Measurements from ENCODE around the gene CCDC59.
"Not testable (repeated sequence)": the region's sequence is repeated elsewhere in the genome, so short reads cannot be mapped to it uniquely, and the experiment has no call there.

CCDC59 gene

GRCh38 chr12:82358200-82359114, at the start of gene CCDC59, which contains the start of gene METTL25:
Gene CCDC59 (minus strand): TSS chr12:82358387. CDS start chr12:82358376, 11 bp downstream.
Gene METTL25 (plus strand): TSS chr12:82358529. CDS start chr12:82358566, 37 bp downstream.
- in situ Hi-C loops (cut with MboI; ENCODE audit: low sequenced_read_pairs), result no loop called here

GRCh38 chr12:82407481-82407880, 49.3 kb upstream of the CCDC59 start:
- in situ Hi-C loops (cut with MboI; ENCODE audit: low sequenced_read_pairs), result no loop called here

- in situ Hi-C loops (cut with MboI; ENCODE audit: low sequenced_read_pairs), result no loop called here
Measured at GRCh38 chr12:82406651-82407050, 48.5 kb upstream of the CCDC59 start.

GRCh38 chr12:82400819-82401218, 42.6 kb upstream of the CCDC59 start:
- in situ Hi-C loops (cut with MboI; ENCODE audit: low sequenced_read_pairs), result no loop called here

GRCh38 chr12:82398879-82399278, 40.7 kb upstream of the CCDC59 start:
- in situ Hi-C loops (cut with MboI; ENCODE audit: low sequenced_read_pairs), result no loop called here

- in situ Hi-C loops (cut with MboI; ENCODE audit: low sequenced_read_pairs), result no loop called here
Measured at GRCh38 chr12:82383930-82384552, 25.9 kb upstream of the CCDC59 start.

- in situ Hi-C loops (cut with MboI; ENCODE audit: low sequenced_read_pairs), result no loop called here
Measured at GRCh38 chr12:82378997-82379396, 20.8 kb upstream of the CCDC59 start.

GRCh38 chr12:82375201-82375600, 17.0 kb upstream of the CCDC59 start:
- in situ Hi-C loops (cut with MboI; ENCODE audit: low sequenced_read_pairs), result no loop called here

GRCh38 chr12:82366197-82366596, 8.0 kb upstream of the CCDC59 start:
- in situ Hi-C loops (cut with MboI; ENCODE audit: low sequenced_read_pairs), result no loop called here

- in situ Hi-C loops (cut with MboI; ENCODE audit: low sequenced_read_pairs), result no loop called here
Measured at GRCh38 chr12:82363990-82364389, 5.8 kb upstream of the CCDC59 start.

- in situ Hi-C loops (cut with MboI; ENCODE audit: low sequenced_read_pairs), result no loop called here
Measured at GRCh38 chr12:82361461-82361915, 3.3 kb upstream of the CCDC59 start.

GRCh38 chr12:82360834-82361233, 2.6 kb upstream of the CCDC59 start:
- in situ Hi-C loops (cut with MboI; ENCODE audit: low sequenced_read_pairs), result not testable (repeated sequence)

GRCh38 chr12:82359115-82359478, 910 bp upstream of the CCDC59 start:
- in situ Hi-C loops (cut with MboI; ENCODE audit: low sequenced_read_pairs), result no loop called here

- in situ Hi-C loops (cut with MboI; ENCODE audit: low sequenced_read_pairs), result no loop called here
Measured at GRCh38 chr12:82357845-82358199, 365 bp downstream of the CCDC59 start.

GRCh38 chr12:82357340-82357739, 847 bp downstream of the CCDC59 start:
- in situ Hi-C loops (cut with MboI; ENCODE audit: low sequenced_read_pairs), result no loop called here

GRCh38 chr12:82351390-82351789, 6.8 kb downstream of the CCDC59 start:
- in situ Hi-C loops (cut with MboI; ENCODE audit: low sequenced_read_pairs), result no loop called here

- in situ Hi-C loops (cut with MboI; ENCODE audit: low sequenced_read_pairs), result no loop called here
Measured at GRCh38 chr12:82350161-82350560, 8.0 kb downstream of the CCDC59 start.

GRCh38 chr12:82329508-82329907, 28.7 kb downstream of the CCDC59 start:
- in situ Hi-C loops (cut with MboI; ENCODE audit: low sequenced_read_pairs), result loop anchor here (25.0 kb wide), 1 partner anchor 692 kb away; no protein-coding TSS in a partner anchor

- in situ Hi-C loops (cut with MboI; ENCODE audit: low sequenced_read_pairs), result loop anchor here (25.0 kb wide), 1 partner anchor 691 kb away; no protein-coding TSS in a partner anchor
Measured at GRCh38 chr12:82327861-82328260, 30.3 kb downstream of the CCDC59 start.

- in situ Hi-C loops (cut with MboI; ENCODE audit: low sequenced_read_pairs), result loop anchor here (25.0 kb wide), 1 partner anchor 690 kb away; no protein-coding TSS in a partner anchor
Measured at GRCh38 chr12:82326905-82327503, 31.2 kb downstream of the CCDC59 start.

Measured in hTERT RPE-1 (cell line).